GM18511 (cell line): ENCODE data around the gene SFMBT2.
"Not testable (repeated sequence)": the region's sequence is repeated elsewhere in the genome, so short reads cannot be mapped to it uniquely, and the experiment has no call there.

Experiments
- ATAC-seq: cut with Tn5 transposase; IDR thresholded peaks from one replicate; pipeline ENCODE4 v1.9.1; 2021; ENCODE audit warnings: mild to moderate bottlenecking, moderate library complexity; ENCODE audit not compliant: unreplicated experiment

The SFMBT2 gene

DNA sequence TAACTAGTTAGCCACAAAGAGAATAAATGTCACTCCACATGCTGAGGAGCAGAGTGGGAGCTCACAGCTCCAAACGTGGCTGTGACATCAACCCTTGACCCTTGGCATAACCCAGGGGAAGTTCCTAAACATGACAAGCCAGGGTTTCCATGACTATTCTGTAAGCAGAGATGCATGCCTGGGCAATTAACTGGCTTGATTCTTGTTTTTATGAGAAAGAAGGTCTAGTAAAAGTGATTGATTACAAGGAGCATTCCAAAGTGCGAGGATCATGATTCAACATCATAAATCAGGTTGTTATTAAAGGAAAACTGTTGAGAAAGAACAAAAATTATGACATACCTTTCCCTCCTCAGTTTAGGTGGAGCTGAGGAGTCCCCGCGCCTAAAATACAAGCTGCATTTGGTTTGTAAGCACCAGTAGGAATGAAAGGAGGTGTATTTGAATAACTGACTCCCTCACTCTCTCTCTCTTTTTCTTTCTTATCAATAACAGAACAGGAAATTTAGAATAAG lies 108.4 kb downstream of the SFMBT2 start:
- ATAC-seq = no peak

DNA sequence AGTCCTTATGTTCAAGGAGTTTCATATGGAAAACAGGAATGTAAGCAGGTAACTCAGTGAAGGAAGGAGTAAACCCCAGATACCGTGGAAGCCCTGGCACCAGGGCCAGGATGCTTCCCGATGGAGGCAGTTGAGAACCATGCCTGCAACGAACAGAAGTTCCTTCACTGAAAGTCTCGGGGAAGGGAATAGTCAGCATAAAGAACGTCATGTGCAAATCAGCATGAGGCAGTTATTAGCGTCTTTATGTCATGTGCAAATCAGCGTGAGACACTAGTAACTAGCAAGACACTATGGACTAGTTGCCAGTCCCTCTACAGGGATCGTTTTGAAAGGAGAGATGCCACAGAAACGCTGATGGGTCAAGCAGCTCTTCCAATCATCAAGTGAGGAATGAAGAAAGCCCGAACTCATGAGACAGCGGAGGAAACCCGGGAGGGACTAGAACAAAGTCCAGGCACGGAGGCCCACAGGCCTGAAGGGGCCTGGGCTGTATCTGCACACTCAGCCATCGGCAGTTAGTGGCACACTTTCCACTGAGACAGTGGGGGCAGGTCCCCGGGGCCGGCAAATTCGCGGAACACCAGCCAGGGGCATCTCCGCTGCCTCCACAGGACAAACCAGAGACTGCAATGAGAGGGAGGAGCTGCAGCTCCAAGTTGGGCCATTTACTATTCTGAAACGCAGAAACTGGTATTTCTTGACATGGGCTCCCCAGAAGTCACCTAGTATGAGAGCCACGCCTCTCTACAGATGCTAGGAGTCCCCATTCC lies 109.6 kb downstream of the SFMBT2 start:
- ATAC-seq = no peak

DNA sequence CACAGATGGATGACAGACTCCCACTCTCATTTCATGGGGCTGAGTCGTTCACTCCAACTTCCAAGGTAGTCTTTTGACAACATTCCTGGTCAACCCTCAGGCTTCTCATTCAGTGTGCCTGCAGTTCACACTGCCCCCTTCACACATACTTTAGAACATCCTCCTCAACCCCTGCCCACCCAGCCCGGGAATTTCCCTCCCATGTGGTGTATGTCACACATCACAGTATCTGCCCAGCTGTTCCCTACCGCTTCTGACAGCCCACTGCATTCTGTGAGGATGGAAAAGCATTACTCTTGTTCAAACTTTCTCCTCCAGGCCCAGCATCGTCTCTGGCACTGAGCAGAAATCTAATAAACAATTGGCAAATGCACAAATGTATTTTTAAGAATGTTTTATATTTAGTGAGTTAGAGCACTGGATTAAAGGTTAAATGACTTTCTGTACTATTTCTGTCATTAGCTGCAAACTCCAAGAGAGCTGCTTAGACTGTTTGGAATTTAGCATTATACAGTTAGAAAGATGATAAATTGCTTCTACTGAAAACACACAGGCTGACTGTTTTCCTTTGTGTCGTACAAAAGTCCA lies 110.4 kb downstream of the SFMBT2 start:
- ATAC-seq = no peak

GRCh38 chr10:7299601-7300325 lies 111.1 kb downstream of the SFMBT2 start:
- ATAC-seq = not testable (repeated sequence)

DNA sequence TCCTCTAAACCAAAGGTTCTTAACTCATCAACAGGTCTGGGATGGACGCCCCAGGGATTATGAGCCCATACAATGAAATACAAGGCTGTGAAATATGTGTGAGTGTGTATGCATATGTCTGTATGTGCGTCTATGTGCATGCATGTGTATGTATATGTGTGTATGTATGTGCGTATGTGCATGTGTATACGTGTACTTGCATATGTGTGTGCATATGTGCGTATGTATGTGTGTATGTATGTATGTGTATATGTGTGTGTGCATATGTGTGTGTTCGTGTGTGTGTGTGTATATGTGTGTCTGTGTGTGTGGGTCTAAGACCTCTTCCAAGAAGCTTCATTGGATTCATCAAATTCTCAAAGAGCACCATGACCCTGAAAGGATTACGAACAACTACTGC lies 112.3 kb downstream of the SFMBT2 start:
- no peak for ATAC-seq

DNA sequence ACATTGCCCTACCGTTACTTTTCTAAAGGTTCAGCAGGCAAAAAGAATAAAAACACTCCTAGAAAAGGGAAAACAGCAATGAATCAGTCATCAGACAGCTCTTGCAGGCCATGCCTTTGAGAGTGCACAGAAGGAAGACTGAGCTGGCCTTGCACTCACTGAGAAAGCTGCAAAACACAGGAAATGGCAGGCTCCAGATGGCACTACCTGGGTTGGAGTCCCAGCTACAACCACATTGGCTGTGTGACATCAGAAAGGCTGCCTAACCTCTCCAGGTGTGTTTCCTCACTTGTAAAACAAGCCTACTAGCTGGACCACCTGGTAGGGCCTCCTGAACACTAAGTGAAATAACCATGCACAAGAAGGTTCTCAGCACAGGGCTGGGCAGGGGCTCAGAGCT lies 113.7 kb downstream of the SFMBT2 start:
- ATAC-seq = no peak

- no peak for ATAC-seq
These were observed 114.2 kb downstream of the SFMBT2 start for GRCh38 chr10:7296648-7297047.

GRCh38 chr10:7296076-7296475 lies 114.8 kb downstream of the SFMBT2 start:
- ATAC-seq = no peak

DNA sequence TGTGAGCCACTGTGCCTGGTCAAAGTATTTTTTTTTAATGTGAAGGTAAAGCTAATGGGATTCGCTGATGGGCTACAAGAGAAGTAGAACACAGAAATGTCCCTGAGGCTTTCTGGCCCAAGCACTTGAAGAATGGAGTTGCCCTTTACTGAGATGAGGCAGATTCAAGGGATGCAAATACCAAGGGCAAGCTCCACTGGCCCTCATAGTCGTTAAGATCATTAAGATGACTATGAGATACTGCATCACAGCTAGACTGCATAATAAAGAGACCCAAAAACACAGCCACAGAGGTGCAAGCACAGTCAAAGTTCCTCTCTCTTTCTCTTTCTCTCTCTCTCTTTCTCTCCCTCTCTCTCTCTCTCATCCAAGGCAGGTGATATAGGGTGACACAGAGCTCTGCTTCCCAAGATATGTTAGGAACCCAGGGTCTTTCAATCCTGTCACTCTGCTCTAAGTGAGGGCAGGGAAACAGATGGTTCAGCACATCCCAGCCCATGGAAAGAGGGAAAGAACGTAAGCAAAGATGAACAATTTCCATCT lies 117.4 kb downstream of the SFMBT2 start:
- no peak for ATAC-seq

DNA sequence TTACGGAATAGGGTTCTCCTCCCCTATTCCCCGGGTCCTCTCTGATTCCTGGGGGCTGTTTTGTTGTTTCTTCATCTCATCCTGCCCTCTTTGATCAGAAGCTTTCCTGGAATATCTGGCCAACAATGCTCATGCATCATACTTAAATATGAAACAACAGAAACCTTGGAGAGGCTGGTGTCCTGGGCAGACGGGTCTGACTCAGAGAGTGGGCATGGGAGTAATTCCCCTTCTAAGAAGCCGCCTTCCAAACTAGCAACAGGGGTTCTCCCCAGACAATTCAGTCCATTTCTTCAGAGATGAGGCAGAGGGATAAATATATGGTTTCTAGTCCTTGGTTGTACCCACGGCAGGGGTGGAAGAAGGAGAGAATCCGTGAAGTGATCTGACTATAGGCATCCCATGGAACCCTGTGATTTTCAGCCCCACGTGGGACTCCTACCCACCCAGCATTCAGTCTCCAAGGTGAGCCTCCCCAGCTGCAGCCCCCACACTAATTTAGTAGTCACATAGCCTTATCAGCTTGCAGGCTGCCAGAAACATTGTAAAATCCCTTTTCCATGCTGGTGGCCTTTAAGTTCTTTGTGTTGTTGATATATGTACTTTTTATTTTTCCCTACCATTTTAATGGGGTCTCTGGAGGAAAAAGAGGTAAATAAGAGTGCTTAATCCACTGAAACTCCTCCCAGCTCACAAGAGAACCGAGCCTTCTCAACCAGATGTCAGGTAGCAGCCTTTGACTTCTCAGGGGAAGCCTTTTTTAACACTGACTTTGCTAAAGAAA lies 119.2 kb downstream of the SFMBT2 start:
- ATAC-seq = no peak

GRCh38 chr10:7288060-7288690 lies 122.7 kb downstream of the SFMBT2 start:
- no peak for ATAC-seq

DNA sequence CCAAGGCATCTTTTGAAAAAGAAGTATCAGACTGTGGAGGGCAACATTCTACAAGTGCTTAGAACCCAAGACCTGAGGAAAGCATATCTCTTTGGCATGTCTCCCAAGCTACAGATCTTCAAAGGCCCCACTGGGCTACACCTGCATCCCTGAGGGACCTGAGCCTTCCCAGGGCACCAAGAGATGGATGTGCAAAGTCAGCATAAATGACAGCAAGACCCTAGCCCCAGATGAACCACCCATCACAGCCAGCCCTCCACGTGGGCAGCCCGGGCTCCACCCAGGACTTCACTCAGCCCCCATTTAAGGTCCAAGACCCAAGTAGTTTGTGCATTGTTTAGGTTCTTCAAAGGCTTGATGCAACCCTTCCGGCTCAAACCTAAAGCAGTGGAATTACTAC lies 123.5 kb downstream of the SFMBT2 start:
- no peak for ATAC-seq

DNA sequence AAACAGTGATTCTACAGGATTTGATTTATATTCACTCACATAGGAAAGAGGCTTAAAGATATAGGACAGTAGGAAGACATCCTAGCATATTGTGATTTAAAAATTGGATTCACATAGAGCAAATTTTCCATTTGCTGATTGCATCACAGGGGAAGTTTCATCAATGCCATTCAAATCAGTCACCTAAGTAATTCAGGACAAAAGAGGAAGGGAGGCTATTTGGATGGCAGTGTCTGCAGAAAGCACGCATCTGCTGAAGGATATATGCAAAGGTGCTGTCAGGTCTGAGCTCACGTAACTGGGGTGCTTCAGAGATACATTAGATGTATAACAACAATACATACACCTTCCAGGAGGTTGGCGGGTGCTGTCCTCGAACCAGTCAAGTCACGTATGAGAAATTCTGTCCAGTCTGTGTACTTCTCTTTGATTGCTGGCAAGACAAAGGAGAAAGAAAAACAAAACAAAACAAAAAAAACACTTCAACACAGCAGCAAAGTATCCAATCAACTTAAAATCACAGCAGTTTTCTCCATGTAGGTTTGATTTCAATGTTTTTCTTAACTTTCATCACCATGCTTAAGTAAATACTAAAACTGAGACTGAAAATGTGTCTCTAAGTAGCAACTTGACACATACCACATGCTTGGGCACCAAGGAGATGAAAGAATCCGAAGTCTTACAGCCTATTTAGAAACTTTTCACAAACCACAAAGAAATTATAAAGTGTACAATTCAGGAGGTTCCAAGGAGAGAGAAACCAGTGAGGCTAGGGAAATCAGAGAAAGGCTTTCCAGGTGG lies 125.1 kb downstream of the SFMBT2 start:
- ATAC-seq = no peak

DNA sequence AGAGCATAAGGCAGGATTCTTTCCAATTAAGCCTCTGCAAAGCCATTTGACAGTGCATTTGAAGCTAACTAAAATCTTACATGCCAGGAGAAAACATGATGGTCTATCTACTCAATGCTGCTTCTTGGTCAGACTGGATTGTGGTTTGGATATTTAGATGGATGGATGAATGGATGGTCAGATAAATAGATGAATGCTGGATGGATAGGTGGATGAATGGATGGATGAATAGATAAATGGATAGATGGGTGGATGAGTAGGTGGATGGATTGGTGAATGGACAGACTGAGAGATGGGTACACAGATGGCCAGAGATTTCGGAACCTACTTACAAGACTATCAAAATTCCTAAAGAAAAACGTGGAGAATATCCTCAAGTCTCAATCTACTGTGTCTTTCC lies 127.6 kb downstream of the SFMBT2 start:
- no peak for ATAC-seq

- no peak for ATAC-seq
These were observed 128.4 kb downstream of the SFMBT2 start for GRCh38 chr10:7282457-7282856.

DNA sequence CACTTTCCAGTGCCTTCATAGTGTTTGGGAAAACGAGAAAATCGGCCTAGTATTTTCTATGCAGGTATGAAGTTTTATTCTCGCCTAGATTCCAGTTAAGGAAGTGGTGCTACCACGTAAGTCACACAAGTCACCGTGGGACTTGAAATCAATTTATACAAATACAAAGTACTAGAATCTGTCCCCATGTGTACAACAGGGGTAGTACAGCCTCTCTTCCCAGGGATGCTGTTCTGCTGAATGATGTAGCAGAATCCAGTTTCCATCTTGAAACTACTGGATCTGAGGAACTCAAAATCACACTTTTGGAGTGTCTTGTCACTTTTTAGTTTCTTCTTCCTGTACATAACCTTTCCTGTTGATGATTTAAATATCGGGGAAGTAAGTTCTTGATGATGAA lies 129.4 kb downstream of the SFMBT2 start:
- ATAC-seq = no peak

DNA sequence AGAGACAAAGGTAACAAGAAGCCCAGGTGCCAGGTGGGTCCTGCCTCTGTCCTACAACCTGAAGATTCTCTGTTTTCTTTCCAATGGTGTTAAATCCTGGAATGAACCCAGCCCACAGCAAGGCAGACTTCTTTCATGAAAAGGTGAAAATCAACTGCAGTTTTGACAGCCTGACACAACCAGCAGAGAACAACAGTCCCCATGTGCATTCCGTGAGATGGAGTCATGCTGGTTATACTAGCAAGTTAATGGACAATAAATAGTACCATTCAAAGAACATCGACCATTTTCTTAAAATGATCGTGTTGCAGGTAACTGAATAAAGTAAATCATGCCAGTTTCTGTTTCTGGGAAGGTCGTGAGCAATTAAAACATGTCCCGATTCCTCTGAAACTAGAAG lies 131.5 kb downstream of the SFMBT2 start:
- no peak for ATAC-seq

DNA sequence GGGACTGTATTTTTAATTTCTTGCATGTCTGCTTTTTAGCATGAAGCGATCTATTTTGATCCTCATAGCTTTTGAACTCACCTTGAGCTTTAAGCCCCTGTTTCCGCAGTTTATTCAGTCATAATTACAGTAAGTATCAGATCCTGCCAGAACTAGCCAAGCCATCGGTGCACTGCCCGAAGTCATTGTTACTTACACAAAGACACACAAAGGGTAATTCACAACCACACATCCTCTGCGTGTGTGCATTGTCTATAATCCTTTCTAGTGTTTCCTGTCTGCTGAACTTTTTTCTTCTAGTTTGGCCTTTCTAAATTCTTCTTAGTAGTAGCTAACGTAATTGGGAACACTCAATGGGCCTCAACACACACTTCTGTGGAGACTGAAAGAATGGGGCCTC lies 133.0 kb downstream of the SFMBT2 start:
- no peak for ATAC-seq

- ATAC-seq = no peak
These were observed 133.4 kb downstream of the SFMBT2 start for GRCh38 chr10:7277432-7277831.
